Measurements from ENCODE around the gene GDF15.

DNA sequence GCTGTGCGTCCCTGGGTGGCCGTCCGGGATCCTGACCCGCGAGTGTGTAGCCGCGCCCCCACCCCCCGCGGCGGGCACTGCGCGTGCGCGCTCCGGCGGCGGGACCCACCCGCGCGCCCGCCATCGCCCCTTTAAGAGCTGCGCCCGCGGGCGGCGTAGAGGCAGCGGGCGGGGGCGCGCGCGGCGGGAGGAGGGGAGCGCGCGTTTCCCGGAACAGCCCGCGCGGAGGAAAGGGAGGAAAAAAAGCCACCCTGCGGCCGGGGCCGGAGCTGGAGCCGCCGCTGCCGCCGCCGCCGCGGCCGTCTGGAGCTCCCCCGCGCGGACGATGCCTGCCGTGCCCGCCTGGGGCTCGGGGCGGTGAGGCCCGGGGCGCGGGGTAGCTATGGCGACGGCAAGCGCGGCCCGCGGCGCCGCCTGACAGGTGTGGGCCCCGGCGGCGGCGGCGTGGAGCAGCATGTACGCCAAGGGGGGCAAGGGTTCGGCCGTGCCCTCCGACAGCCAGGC, 33.3 kb downstream of the GDF15 start, which contains the start of gene SSBP4:
- TF ChIP-seq, protein P1, sequence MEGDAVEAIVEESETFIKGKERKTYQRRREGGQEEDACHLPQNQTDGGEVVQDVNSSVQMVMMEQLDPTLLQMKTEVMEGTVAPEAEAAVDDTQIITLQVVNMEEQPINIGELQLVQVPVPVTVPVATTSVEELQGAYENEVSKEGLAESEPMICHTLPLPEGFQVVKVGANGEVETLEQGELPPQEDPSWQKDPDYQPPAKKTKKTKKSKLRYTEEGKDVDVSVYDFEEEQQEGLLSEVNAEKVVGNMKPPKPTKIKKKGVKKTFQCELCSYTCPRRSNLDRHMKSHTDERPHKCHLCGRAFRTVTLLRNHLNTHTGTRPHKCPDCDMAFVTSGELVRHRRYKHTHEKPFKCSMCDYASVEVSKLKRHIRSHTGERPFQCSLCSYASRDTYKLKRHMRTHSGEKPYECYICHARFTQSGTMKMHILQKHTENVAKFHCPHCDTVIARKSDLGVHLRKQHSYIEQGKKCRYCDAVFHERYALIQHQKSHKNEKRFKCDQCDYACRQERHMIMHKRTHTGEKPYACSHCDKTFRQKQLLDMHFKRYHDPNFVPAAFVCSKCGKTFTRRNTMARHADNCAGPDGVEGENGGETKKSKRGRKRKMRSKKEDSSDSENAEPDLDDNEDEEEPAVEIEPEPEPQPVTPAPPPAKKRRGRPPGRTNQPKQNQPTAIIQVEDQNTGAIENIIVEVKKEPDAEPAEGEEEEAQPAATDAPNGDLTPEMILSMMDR (IDR thresholded peaks at IDR 0.05) = no peak
- no peak for TF ChIP-seq POLR2A (IDR thresholded peaks at IDR 0.05)

All from lower leg skin (tissue), 3 donors.